ENCODE measurements around the gene CASKIN1. TPM values are rescaled to one million over a fixed set of nuclear protein-coding genes. Genes with fewer than 3 reads are reported as not detected.

The CASKIN1 gene
- total RNA-seq, 4 donors from 2014 or later = 0.13 to 1.2 (median 0.40) TPM

- Histone ChIP-seq H3K27ac (no peak overlapping the region), H3K27me3 (no peaks in the 10 kb centered on the region), H3K4me3 (replicated peaks in 1 of 3) (no peak overlapping the region), H3K36me3 (no peaks in the 10 kb centered on the region), H3K4me1 (peaks cover 10 to 13% of the 10 kb centered on the region in 2 donors), H3K9me3 (no peaks in the 10 kb centered on the region)
- no peak for DNase-seq
- intact Hi-C loops (cut with DNase I) = loop anchor here (5.0 to 10.0 kb wide), 3 partner anchors 64 to 304 kb away; partner anchors contain the start of gene CCNF
- 69 to 78% methylated on average over 4 of the region's 4 CpGs for WGBS, 2 donors
- TF ChIP-seq POLR2A (IDR thresholded peaks at IDR 0.05) = no peak
- TF ChIP-seq CTCF (IDR thresholded peaks at IDR 0.05) = no peak
These were observed 1.9 kb upstream of the CASKIN1 start for GRCh38 chr16:2198283-2198682.

GRCh38 chr16:2197765-2198164 is 1.4 kb upstream of the CASKIN1 start:
- no peaks in the 10 kb centered on the region for H3K36me3 ChIP-seq
- no peaks in the 10 kb centered on the region for H3K9me3 ChIP-seq
- intact Hi-C loops (cut with DNase I) = loop anchor here (5.0 to 10.0 kb wide), 3 partner anchors 65 to 305 kb away; partner anchors contain the start of gene CCNF
- H3K27me3 ChIP-seq = no peaks in the 10 kb centered on the region
- H3K4me1 ChIP-seq = peaks cover 10 to 13% of the 10 kb centered on the region in 2 donors
- WGBS, 2 donors = 74 to 79% methylated on average over 5 to 6 of the region's 6 CpGs
- H3K4me3 ChIP-seq (replicated peaks in 1 of 3) = no peak overlapping the region
- no peak overlapping the region for H3K27ac ChIP-seq
- DNase-seq = no peak
- no peak for TF ChIP-seq POLR2A (IDR thresholded peaks at IDR 0.05)
- TF ChIP-seq CTCF (IDR thresholded peaks at IDR 0.05) = no peak

- no peak for TF ChIP-seq POLR2A (IDR thresholded peaks at IDR 0.05)
- TF ChIP-seq CTCF (IDR thresholded peaks at IDR 0.05) = no peak
- intact Hi-C loops (cut with DNase I) = loop anchor here (5.0 to 10.0 kb wide), 3 partner anchors 65 to 305 kb away; partner anchors contain the start of gene CCNF
- peaks cover 10 to 13% of the 10 kb centered on the region in 2 donors for H3K4me1 ChIP-seq
- no peak overlapping the region for H3K27ac ChIP-seq
- H3K4me3 ChIP-seq (replicated peaks in 1 of 3) = peak overlapping the region in 1 of 3 donors; percentile 21
- no peaks in the 10 kb centered on the region for H3K27me3 ChIP-seq
- no peaks in the 10 kb centered on the region for H3K36me3 ChIP-seq
- H3K9me3 ChIP-seq = no peaks in the 10 kb centered on the region
- DNase-seq = no peak
- 29 to 43% methylated on average over 14 to 15 of the region's 32 CpGs for WGBS, 2 donors
These were observed 641 bp upstream of the CASKIN1 start for GRCh38 chr16:2196981-2197511.

GRCh38 chr16:2195322-2196161 is 863 bp downstream of the CASKIN1 start:
- intact Hi-C loops (cut with DNase I) = loop anchor here (5.0 to 10.0 kb wide), 3 partner anchors 67 to 307 kb away; partner anchors contain the start of gene CCNF
- Histone ChIP-seq H3K36me3 (no peaks in the 10 kb centered on the region), H3K27ac (no peak overlapping the region), H3K9me3 (no peaks in the 10 kb centered on the region), H3K27me3 (no peaks in the 10 kb centered on the region), H3K4me1 (peaks cover 10 to 13% of the 10 kb centered on the region in 2 donors), H3K4me3 (replicated peaks in 1 of 3) (peak overlapping the region in 1 of 3 donors; percentile 37)
- 0 to 7% methylated on average over 10 to 24 of the region's 49 CpGs for WGBS, 2 donors
- TF ChIP-seq CTCF (IDR thresholded peaks at IDR 0.05) (no peak), POLR2A (IDR thresholded peaks at IDR 0.05) (no peak)
- DNase-seq = no peak
